HEK293 (cell line): ENCODE results near the gene PLCL1.

Experiments
- CTCF ChIP-seq: fragments of 450-650 bp; formaldehyde crosslinking; IDR thresholded peaks from 2 replicates; pipeline ENCODE4 v1.5.1; 2016; ENCODE audit warnings: missing biosample characterization, missing genetic modification characterization
- GLI4 ChIP-seq: fragments of 450-650 bp; formaldehyde crosslinking; IDR thresholded peaks from 2 replicates; pipeline ENCODE4 v1.5.1; 2016; ENCODE audit warnings: missing biosample characterization, missing genetic modification characterization
- ZNF184 ChIP-seq: fragments of 450-650 bp; IDR thresholded peaks from 2 replicates; pipeline ENCODE4 v1.5.1; 2018; ENCODE audit warnings: missing biosample characterization, mild to moderate bottlenecking, missing genetic modification characterization
- ZNF24 ChIP-seq: fragments of 450-650 bp; formaldehyde crosslinking; IDR thresholded peaks from 2 replicates; pipeline ENCODE4 v1.5.1; 2016; ENCODE audit warnings: missing biosample characterization, missing genetic modification characterization
- ZNF626 ChIP-seq: fragments of 450-650 bp; sonication (Bioruptor Pico); formaldehyde crosslinking; IDR thresholded peaks from 2 replicates; pipeline ENCODE4 v1.5.1; 2018; ENCODE audit warnings: missing biosample characterization, missing genetic modification characterization, inconsistent platforms
- TF ChIP-seq, protein P1 (sequence below): fragments of 450-650 bp; formaldehyde crosslinking; IDR thresholded peaks from 2 replicates; pipeline ENCODE4 v1.5.1; 2016; ENCODE audit warnings: missing biosample characterization, missing genetic modification characterization
- TF ChIP-seq, protein P2 (sequence below): fragments of 450-650 bp; formaldehyde crosslinking; IDR thresholded peaks from 2 replicates; pipeline ENCODE4 v1.5.1; 2016; ENCODE audit warnings: missing biosample characterization, missing genetic modification characterization
- TF ChIP-seq, protein P3 (sequence below): fragments of 450-650 bp; formaldehyde crosslinking; IDR thresholded peaks from 2 replicates; pipeline ENCODE4 v1.5.1; 2016; ENCODE audit warnings: missing biosample characterization, missing genetic modification characterization
- TF ChIP-seq, protein P4 (sequence below): fragments of 450-650 bp; formaldehyde crosslinking; IDR thresholded peaks from 2 replicates; pipeline ENCODE4 v1.5.1; 2016; ENCODE audit warnings: missing biosample characterization, missing genetic modification characterization, low read depth

GRCh38 chr2:198167346-198167745 is 363.0 kb downstream of the PLCL1 start:
- TF ChIP-seq CTCF (tag by site-specific recombination) = no peak
- no peak for TF ChIP-seq ZNF184 (tag by site-specific recombination)
- TF ChIP-seq, protein P1, sequence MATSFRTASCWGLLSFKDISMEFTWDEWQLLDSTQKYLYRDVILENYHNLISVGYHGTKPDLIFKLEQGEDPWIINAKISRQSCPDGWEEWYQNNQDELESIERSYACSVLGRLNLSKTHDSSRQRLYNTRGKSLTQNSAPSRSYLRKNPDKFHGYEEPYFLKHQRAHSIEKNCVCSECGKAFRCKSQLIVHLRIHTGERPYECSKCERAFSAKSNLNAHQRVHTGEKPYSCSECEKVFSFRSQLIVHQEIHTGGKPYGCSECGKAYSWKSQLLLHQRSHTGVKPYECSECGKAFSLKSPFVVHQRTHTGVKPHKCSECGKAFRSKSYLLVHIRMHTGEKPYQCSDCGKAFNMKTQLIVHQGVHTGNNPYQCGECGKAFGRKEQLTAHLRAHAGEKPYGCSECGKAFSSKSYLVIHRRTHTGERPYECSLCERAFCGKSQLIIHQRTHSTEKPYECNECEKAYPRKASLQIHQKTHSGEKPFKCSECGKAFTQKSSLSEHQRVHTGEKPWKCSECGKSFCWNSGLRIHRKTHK (tag by site-specific recombination) = no peak
- no peak for TF ChIP-seq ZNF626 (tag by site-specific recombination)
- TF ChIP-seq GLI4 (tag by site-specific recombination) = no peak
- TF ChIP-seq ZNF24 (tag by site-specific recombination) = no peak
- TF ChIP-seq, protein P2, sequence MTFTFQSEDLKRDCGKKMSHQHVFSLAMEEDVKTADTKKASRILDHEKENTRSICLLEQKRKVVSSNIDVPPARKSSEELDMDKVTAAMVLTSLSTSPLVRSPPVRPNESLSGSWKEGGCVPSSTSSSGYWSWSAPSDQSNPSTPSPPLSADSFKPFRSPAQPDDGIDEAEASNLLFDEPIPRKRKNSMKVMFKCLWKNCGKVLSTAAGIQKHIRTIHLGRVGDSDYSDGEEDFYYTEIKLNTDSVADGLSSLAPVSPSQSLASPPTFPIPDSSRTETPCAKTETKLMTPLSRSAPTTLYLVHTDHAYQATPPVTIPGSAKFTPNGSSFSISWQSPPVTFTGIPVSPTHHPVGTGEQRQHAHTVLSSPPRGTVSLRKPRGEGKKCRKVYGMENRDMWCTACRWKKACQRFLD = no peak
- TF ChIP-seq, protein P3, sequence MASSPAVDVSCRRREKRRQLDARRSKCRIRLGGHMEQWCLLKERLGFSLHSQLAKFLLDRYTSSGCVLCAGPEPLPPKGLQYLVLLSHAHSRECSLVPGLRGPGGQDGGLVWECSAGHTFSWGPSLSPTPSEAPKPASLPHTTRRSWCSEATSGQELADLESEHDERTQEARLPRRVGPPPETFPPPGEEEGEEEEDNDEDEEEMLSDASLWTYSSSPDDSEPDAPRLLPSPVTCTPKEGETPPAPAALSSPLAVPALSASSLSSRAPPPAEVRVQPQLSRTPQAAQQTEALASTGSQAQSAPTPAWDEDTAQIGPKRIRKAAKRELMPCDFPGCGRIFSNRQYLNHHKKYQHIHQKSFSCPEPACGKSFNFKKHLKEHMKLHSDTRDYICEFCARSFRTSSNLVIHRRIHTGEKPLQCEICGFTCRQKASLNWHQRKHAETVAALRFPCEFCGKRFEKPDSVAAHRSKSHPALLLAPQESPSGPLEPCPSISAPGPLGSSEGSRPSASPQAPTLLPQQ (tag by site-specific recombination) = no peak
- TF ChIP-seq, protein P4, sequence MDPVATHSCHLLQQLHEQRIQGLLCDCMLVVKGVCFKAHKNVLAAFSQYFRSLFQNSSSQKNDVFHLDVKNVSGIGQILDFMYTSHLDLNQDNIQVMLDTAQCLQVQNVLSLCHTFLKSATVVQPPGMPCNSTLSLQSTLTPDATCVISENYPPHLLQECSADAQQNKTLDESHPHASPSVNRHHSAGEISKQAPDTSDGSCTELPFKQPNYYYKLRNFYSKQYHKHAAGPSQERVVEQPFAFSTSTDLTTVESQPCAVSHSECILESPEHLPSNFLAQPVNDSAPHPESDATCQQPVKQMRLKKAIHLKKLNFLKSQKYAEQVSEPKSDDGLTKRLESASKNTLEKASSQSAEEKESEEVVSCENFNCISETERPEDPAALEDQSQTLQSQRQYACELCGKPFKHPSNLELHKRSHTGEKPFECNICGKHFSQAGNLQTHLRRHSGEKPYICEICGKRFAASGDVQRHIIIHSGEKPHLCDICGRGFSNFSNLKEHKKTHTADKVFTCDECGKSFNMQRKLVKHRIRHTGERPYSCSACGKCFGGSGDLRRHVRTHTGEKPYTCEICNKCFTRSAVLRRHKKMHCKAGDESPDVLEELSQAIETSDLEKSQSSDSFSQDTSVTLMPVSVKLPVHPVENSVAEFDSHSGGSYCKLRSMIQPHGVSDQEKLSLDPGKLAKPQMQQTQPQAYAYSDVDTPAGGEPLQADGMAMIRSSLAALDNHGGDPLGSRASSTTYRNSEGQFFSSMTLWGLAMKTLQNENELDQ (tag by site-specific recombination) = no peak
